Measurements from ENCODE around the gene MRPS27. TPM values are rescaled to one million over a fixed set of nuclear protein-coding genes. Genes with fewer than 3 reads are reported as not detected.
A peak's percentile ranks its signal among the peaks of the same experiment; 100 is the strongest.

The MRPS27 gene
- total RNA-seq, 4 donors from 2014 or later, result 20.8 to 39.6 (median 24.7) TPM

- Histone ChIP-seq H3K4me1 (peaks cover 0 to 4% (median 0%) of the 10 kb centered on the region in 4 donors), H3K4me3 (no peak overlapping the region), H3K9me3 (no peaks in the 10 kb centered on the region), H3K27ac (no peak overlapping the region), H3K27me3 (no peaks in the 10 kb centered on the region), H3K36me3 (no peaks in the 10 kb centered on the region)
- DNase-seq, result no peak
- TF ChIP-seq CTCF (IDR thresholded peaks at IDR 0.05) (no peak), POLR2A (IDR thresholded peaks at IDR 0.05) (no peak)
Measured at GRCh38 chr5:72183101-72183520, 136.9 kb downstream of the MRPS27 start.

GRCh38 chr5:72182686-72183085 lies 137.4 kb downstream of the MRPS27 start:
- Histone ChIP-seq H3K4me3 (no peak overlapping the region), H3K9me3 (no peaks in the 10 kb centered on the region), H3K27me3 (no peaks in the 10 kb centered on the region), H3K4me1 (peaks cover 0 to 4% (median 0%) of the 10 kb centered on the region in 4 donors), H3K36me3 (no peaks in the 10 kb centered on the region), H3K27ac (no peak overlapping the region)
- no peak for DNase-seq
- TF ChIP-seq POLR2A (IDR thresholded peaks at IDR 0.05), result no peak
- no peak for TF ChIP-seq CTCF (IDR thresholded peaks at IDR 0.05)

GRCh38 chr5:72180925-72181324 lies 139.1 kb downstream of the MRPS27 start:
- DNase-seq, result no peak
- H3K27me3 ChIP-seq, result no peaks in the 10 kb centered on the region
- no peaks in the 10 kb centered on the region for H3K9me3 ChIP-seq
- no peak overlapping the region for H3K27ac ChIP-seq
- no peak overlapping the region for H3K4me3 ChIP-seq
- TF ChIP-seq CTCF (IDR thresholded peaks at IDR 0.05) (no peak), POLR2A (IDR thresholded peaks at IDR 0.05) (no peak)
- H3K4me1 ChIP-seq, result peaks cover 0 to 3% (median 0%) of the 10 kb centered on the region in 4 donors
- no peaks in the 10 kb centered on the region for H3K36me3 ChIP-seq

GRCh38 chr5:72179816-72180440 lies 140.1 kb downstream of the MRPS27 start:
- DNase-seq, result no peak
- Histone ChIP-seq H3K36me3 (no peaks in the 10 kb centered on the region), H3K4me1 (no peaks in the 10 kb centered on the region), H3K27me3 (no peaks in the 10 kb centered on the region), H3K4me3 (no peak overlapping the region), H3K9me3 (no peaks in the 10 kb centered on the region), H3K27ac (peak overlapping the region in 1 of 4 donors; percentile 49)
- TF ChIP-seq POLR2A (IDR thresholded peaks at IDR 0.05) (no peak), CTCF (IDR thresholded peaks at IDR 0.05) (no peak)

- Histone ChIP-seq H3K4me1 (no peaks in the 10 kb centered on the region), H3K27me3 (no peaks in the 10 kb centered on the region), H3K36me3 (no peaks in the 10 kb centered on the region), H3K4me3 (no peak overlapping the region), H3K27ac (peak overlapping the region in 1 of 4 donors; percentile 49), H3K9me3 (no peaks in the 10 kb centered on the region)
- no peak for TF ChIP-seq CTCF (IDR thresholded peaks at IDR 0.05)
- peak in 1 of 3 donors; percentile 52 for DNase-seq
Measured at GRCh38 chr5:72179028-72179815, 140.8 kb downstream of the MRPS27 start.

Data from Peyer's patch (tissue), 4 donors.